Gastrocnemius medialis (tissue), 4 donors: ENCODE measurements around the gene UNCX. TPM values are rescaled to one million over a fixed set of nuclear protein-coding genes. Genes with fewer than 3 reads are reported as not detected.

ENCODE experiments used
- ATAC-seq, 2 donors: fragments of 150-250 bp; one replicate each; pipeline ENCODE4 v1.9.1; 2016
- DNase-seq, 2 donors: peaks; one replicate each; pipeline ENCODE4 v3.0.0-alpha.2; 2019
- H3K27ac ChIP-seq, 4 donors: fragments of 200-600 bp; sonication (generic); 1 replicate in 1 of 4; 2 replicates in 3 of 4; pipeline ENCODE4 v1.5.1; 2016 to 2018; ENCODE audit warnings: mild to moderate bottlenecking in 2 of 4, moderate library complexity in 1 of 4
- H3K27me3 ChIP-seq, 3 donors: fragments of 200-600 bp; sonication (generic) in 2 of 3; 1 replicate in 1 of 3; 2 replicates in 2 of 3; pipeline versions ENCODE4 v1.5.1 to v1.6.0; 2016 to 2019; ENCODE audit warnings: mild to moderate bottlenecking in 1 of 3, moderate library complexity in 1 of 3
- H3K36me3 ChIP-seq, 2 donors: fragments of 200-600 bp; sonication (generic) in 1 of 2; one replicate each; pipeline ENCODE4 v1.5.1; 2017 to 2018
- H3K4me1 ChIP-seq, 2 donors: fragments of 200-600 bp; sonication (generic) in 1 of 2; one replicate each; pipeline ENCODE4 v1.5.1; 2016 to 2017; ENCODE audit warnings: mild to moderate bottlenecking in 2 of 2
- H3K4me3 ChIP-seq, 4 donors: fragments of 200-600 bp; sonication (generic) in 3 of 4; 1 replicate in 1 of 4; 2 replicates in 3 of 4; pipeline ENCODE4 v1.5.1; 2016 to 2019; ENCODE audit warnings: mild to moderate bottlenecking in 2 of 4
- H3K9me3 ChIP-seq, 3 donors: fragments of 200-600 bp; sonication (generic) in 2 of 3; 1 replicate in 1 of 3; 2 replicates in 2 of 3; pipeline ENCODE4 v1.5.1; 2016 to 2019
- CTCF ChIP-seq, 5 experiments: fragments of 450-650 bp in 3 of 5; fragments of 200-600 bp in 2 of 5; sonication (generic) in 2 of 5; IDR thresholded peaks in 4 of 5; conservative IDR thresholded peaks in 1 of 5; 1 replicate in 4 of 5; 2 replicates in 1 of 5; pipeline ENCODE4 v1.5.1; 2016 to 2019; ENCODE audit warnings: antibody characterized with exemption in 5 of 5, mild to moderate bottlenecking in 3 of 5, moderate library complexity in 3 of 5
- POLR2A ChIP-seq, 2 donors: fragments of 450-650 bp; IDR thresholded peaks; one replicate each; pipeline ENCODE4 v1.6.1; 2017; ENCODE audit warnings: antibody characterized with exemption in 2 of 2, mild to moderate bottlenecking in 2 of 2, moderate library complexity in 2 of 2
- in situ Hi-C, 4 donors: fragments of 200-750 bp; cut with MboI; loops; one replicate each; pipeline versions ENCODE4 v1.15.0 to v1.8.0; 2017; ENCODE audit warnings: low sequenced_read_pairs in 4 of 4
- intact Hi-C: fragments of 100-400 bp; cut with DNase I; formaldehyde crosslinking; loops from one replicate; pipeline ENCODE4 v1.15.1; 2023; ENCODE audit warnings: low total_unique reads
- total RNA-seq, 4 donors: library from RNA; depleted of rRNA; stranded (reverse); fragments of >200 nt; gene quantifications; one replicate each; pipeline versions ENCODE4 v1.1.0 to v1.2.3, GENCODE V29; 2016

The UNCX gene
- total RNA-seq, result not detected

- intact Hi-C loops (no loop called here), in situ Hi-C loops (no loop called here)
- H3K27me3 ChIP-seq, result peaks cover 73 to 86% (median 78%) of the 10 kb centered on the region in 3 donors
- TF ChIP-seq POLR2A (IDR thresholded peaks at IDR 0.05), result no peak
- TF ChIP-seq CTCF (IDR thresholded peaks at IDR 0.05 in 4 of 5, conservative IDR thresholded peaks at IDR 0.05 in 1 of 5), result no peak
- DNase-seq (no peak), ATAC-seq (no peak)
- no peak within 1 kb of the TSS for H3K27ac ChIP-seq
- H3K4me1 ChIP-seq, result peaks cover 3% of the 10 kb centered on the region in 2 donors
- H3K9me3 ChIP-seq, result no peaks in the 10 kb centered on the region
- H3K36me3 ChIP-seq, result no peaks in the 10 kb centered on the region
- no peak within 1 kb of the TSS for H3K4me3 ChIP-seq
Observed at GRCh38 chr7:1232623-1233332, at the start of gene UNCX. UNCX (plus strand) TSS chr7:1232872; CDS start chr7:1233018, 146 bp downstream.

- intact Hi-C loops (no loop called here), in situ Hi-C loops (loop anchor here in 1 of 4 donors (10.0 kb wide), 1 partner anchor 102 kb away; the partner anchor contains the start of gene GPER1)
- Histone ChIP-seq H3K27me3 (peaks cover 47 to 70% (median 59%) of the 10 kb centered on the region in 3 donors), H3K9me3 (no peaks in the 10 kb centered on the region), H3K4me1 (no peaks in the 10 kb centered on the region), H3K27ac (no peak overlapping the region), H3K4me3 (no peak overlapping the region), H3K36me3 (no peaks in the 10 kb centered on the region)
- no peak for DNase-seq
- no peak for ATAC-seq
- no peak for TF ChIP-seq POLR2A (IDR thresholded peaks at IDR 0.05)
- TF ChIP-seq CTCF (IDR thresholded peaks at IDR 0.05 in 4 of 5, conservative IDR thresholded peaks at IDR 0.05 in 1 of 5), result no peak
Observed at GRCh38 chr7:1187127-1187526, 45.5 kb upstream of the UNCX start.

GRCh38 chr7:1188720-1189294, 43.9 kb upstream of the UNCX start:
- Histone ChIP-seq H3K27me3 (peaks cover 56 to 86% (median 75%) of the 10 kb centered on the region in 3 donors), H3K4me3 (no peak overlapping the region), H3K27ac (no peak overlapping the region), H3K4me1 (no peaks in the 10 kb centered on the region), H3K9me3 (no peaks in the 10 kb centered on the region), H3K36me3 (no peaks in the 10 kb centered on the region)
- intact Hi-C loops (no loop called here), in situ Hi-C loops (loop anchor here in 1 of 4 donors (10.0 kb wide), 1 partner anchor 104 kb away; the partner anchor contains the start of gene GPER1)
- ATAC-seq (no peak), DNase-seq (no peak)
- TF ChIP-seq POLR2A (IDR thresholded peaks at IDR 0.05) (no peak), CTCF (IDR thresholded peaks at IDR 0.05 in 4 of 5, conservative IDR thresholded peaks at IDR 0.05 in 1 of 5) (no peak)

- TF ChIP-seq CTCF (IDR thresholded peaks at IDR 0.05 in 4 of 5, conservative IDR thresholded peaks at IDR 0.05 in 1 of 5) (no peak), POLR2A (IDR thresholded peaks at IDR 0.05) (no peak)
Observed at GRCh38 chr7:1189986-1190772, 42.5 kb upstream of the UNCX start.

More at GRCh38 chr7:1189986-1190772, 42.5 kb upstream of the UNCX start:
- H3K9me3 ChIP-seq, result no peaks in the 10 kb centered on the region
- intact Hi-C loops, result no loop called here
- H3K27me3 ChIP-seq, result peaks cover 53 to 84% (median 78%) of the 10 kb centered on the region in 3 donors
- H3K36me3 ChIP-seq, result no peaks in the 10 kb centered on the region
- H3K4me3 ChIP-seq, result no peak overlapping the region
- DNase-seq (no peak), ATAC-seq (no peak)
- no peaks in the 10 kb centered on the region for H3K4me1 ChIP-seq
- no peak overlapping the region for H3K27ac ChIP-seq
- in situ Hi-C loops, result loop anchor here in 1 of 4 donors (10.0 kb wide), 1 partner anchor 105 kb away; the partner anchor contains the start of gene GPER1
